22Rv1 (cell line): ENCODE results near the gene SULF2.
"Not testable (repeated sequence)": the region's sequence is repeated elsewhere in the genome, so short reads cannot be mapped to it uniquely, and the experiment has no call there.

ENCODE experiments used
- H3K27ac ChIP-seq: fragments of 450-650 bp; 2 replicates; pipeline ENCODE4 v1.5.1; 2017
- ZFX ChIP-seq: fragments of 450-650 bp; IDR thresholded peaks from 2 replicates; pipeline ENCODE4 v1.6.1; 2017; ENCODE audit warnings: antibody characterized with exemption, borderline replicate concordance
- TF ChIP-seq, protein P1 (sequence below): fragments of 450-650 bp; IDR thresholded peaks from 2 replicates; pipeline ENCODE4 v1.5.1; 2017; ENCODE audit warnings: mild to moderate bottlenecking

The SULF2 gene

DNA sequence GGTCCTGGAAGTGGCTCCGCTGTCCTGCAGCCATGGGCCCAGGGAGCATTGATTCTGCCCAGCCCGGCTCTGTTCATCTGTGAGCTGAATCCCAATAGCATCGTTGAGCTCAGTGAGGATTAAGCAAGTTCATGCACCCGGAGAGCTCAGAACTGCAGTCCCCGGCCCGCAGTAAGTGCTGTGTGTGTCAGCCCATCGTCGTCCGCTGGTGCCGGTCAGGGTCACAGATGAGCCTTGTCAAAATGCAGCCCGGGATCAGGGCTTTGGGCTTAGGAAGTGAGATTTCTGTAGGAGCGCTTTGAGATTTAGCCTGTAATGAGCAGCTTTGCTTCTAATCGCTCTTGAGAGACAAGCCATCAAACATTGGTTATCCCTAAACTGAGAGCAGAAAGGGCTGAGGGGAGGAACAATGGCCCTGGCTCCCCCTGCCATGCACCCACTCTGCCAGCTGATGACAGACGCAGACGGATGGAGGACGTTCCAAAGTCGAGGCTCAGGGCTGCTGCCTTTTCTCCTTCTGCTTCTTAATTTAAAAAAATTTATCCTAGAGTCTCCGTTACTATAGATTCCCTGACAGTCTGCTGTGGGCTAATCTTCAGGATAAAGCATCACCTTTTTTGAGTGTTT, 25.6 kb upstream of the SULF2 start:
- TF ChIP-seq, protein P1, sequence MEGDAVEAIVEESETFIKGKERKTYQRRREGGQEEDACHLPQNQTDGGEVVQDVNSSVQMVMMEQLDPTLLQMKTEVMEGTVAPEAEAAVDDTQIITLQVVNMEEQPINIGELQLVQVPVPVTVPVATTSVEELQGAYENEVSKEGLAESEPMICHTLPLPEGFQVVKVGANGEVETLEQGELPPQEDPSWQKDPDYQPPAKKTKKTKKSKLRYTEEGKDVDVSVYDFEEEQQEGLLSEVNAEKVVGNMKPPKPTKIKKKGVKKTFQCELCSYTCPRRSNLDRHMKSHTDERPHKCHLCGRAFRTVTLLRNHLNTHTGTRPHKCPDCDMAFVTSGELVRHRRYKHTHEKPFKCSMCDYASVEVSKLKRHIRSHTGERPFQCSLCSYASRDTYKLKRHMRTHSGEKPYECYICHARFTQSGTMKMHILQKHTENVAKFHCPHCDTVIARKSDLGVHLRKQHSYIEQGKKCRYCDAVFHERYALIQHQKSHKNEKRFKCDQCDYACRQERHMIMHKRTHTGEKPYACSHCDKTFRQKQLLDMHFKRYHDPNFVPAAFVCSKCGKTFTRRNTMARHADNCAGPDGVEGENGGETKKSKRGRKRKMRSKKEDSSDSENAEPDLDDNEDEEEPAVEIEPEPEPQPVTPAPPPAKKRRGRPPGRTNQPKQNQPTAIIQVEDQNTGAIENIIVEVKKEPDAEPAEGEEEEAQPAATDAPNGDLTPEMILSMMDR: no peak
- no peak for TF ChIP-seq ZFX
- no peak overlapping the region for H3K27ac ChIP-seq

DNA sequence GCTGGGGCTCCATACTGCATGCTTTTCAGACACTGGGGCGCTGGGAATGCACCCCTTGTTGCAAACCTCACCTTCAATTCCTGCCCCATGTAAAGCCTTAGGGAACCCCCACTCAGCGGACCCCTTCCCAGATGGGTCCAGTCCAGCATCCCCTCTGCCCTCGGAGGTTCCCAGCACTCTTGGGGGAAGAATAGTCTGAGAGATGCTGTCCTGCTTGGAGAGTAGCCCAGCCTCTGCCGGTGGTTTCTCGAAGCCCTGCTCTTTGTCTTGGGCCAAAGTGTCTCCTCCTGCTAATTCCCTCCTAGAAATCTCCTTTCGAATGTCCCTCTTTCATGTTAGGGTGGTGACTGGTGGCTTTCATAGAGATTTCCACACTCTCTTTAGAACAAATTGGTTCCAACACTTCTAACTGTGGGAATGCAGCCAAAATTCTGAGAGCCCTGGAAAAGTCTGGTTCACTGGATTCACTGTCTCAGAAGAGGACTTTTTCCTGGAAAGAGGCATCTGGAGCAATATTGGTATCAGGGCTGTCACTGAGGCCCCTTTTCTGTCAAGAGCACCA, 24.9 kb upstream of the SULF2 start:
- TF ChIP-seq, protein P1: no peak
- TF ChIP-seq ZFX: no peak
- no peak overlapping the region for H3K27ac ChIP-seq

DNA sequence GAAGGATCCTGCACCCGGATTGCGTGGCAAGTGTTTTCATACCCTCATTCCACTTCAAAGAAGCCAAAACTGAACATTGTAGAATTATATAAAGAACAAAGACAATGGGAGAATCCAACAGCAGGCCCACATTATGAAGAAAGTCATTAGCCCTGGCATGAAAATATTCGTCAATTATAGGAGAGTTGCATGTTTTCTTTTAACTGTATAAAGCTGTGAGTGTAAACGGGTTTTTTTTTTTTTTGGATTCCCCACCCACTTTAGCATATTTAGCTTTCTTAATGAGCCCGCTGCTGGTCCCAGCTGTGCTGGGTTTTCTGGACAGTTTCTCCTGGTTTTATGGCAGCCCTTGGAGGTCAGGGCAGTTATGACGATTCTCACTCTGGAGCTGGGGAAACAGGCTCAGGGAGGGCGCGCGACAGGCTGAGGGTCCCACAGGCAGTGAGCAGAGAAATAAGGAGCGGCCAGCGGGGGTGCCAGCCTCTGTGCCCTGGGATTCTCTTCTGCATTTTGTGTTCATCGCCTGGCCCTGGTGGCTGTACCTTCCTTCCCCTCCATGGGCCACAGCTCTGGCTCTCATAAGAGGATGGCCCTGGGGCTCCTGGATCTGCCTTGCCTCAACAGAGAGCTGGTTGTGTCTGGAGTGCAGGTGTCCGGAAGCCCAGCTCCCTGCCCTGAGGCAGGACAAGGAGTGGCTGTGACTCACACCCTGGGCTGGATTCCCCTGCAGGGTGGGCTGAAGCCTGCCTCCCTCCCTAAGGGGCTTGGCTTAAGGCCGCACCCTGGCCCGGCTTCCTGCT, 24.1 kb upstream of the SULF2 start:
- TF ChIP-seq, protein P1: no peak
- no peak for TF ChIP-seq ZFX
- no peak overlapping the region for H3K27ac ChIP-seq

DNA sequence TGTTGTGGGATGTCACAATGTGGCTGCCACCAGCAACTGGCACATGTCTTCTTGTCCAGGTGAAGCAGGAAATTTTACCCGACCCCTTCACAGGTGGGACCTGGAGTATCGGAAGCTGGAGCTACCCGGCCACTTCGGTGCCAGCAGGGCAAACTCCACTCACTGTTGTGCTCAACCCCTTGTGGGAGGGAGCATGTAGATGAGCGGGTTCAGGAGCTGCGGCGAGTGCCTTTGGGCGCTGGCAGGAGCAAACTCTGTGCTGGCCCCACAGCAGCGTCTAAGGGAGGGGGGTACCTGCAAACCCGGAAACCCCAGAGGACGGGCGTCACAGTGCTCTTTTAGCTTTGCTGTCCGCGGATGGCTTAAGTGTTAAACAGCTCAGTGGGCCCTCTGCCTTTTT, 20.7 kb upstream of the SULF2 start:
- no peak overlapping the region for H3K27ac ChIP-seq
- TF ChIP-seq ZFX: no peak
- TF ChIP-seq, protein P1: no peak

DNA sequence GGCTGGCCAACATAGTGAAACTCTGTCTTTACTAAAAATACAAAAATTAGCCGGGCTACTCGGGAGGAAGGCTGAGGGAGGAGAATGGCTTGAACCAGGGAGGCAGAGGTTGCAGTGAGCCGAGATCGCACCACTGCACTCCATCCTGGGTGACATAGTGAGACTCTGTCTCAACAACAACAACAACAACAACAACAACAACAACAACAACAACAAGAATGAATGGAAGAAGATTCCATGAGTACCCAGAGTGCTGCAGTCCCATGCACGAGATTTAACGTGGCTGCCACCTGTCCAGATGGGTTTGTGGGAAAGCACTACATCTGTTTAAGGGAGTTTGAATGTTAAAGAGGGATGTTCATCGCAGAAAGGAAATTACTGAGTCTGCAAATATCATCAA, 19.7 kb upstream of the SULF2 start:
- H3K27ac ChIP-seq: not testable (repeated sequence)

DNA sequence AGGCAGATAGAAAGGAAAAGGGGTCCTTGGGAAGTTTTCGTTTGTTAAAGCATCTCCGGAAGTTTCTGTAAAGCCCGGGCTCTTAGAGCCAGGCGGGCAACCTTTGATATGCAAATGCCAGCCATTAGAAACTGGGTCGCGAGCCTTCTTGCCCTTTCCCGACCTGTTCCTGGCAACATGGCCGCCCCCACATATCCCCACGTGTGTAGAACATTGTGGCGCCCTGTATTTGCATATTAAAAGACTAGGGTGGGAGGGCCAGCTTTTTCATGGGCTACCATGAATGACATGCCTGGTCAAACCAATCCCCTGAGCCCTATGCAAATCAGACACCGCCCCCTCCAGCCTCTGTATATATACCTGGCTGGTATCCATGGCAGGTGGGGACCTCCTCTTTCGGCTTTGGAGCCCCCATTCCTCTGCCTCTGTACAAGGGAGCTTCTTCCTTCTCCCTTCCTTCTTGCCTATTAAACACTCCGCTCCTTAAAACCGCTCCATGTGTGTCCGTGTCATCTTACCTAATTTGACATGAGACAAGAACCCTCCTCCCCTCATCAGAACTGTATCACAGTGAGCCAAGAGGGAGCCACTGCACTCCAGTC, 19.0 kb upstream of the SULF2 start:
- H3K27ac ChIP-seq: not testable (repeated sequence)

DNA sequence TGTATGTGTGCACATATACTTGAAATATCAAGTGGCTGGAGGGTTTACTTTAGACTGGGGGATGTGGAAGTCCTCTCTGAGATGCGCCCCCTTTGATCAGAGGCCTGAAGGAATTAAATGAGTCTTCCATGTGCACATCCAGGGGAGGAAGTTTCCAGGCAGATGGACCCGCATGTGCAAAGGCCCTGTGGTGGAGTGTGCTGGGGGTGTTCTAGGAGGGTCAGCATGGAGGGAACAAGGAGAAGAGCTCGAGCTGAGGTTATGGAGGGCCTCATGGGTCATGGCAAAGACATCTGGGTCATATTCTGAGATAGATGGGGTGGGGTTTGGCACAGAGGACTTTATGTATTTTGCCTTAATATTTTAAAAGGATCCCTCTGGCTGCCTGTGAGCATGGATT, 17.7 kb upstream of the SULF2 start:
- no peak overlapping the region for H3K27ac ChIP-seq
- TF ChIP-seq, protein P1: no peak
- no peak for TF ChIP-seq ZFX
